IMR-90 (cell line): ENCODE data around the gene CCDC7. TPM values are rescaled to one million over a fixed set of nuclear protein-coding genes. Genes with fewer than 3 reads are reported as not detected.

Experiments
- ATAC-seq: fragments of 200-7000 bp; cut with Tn5 transposase; 2 replicates; pipeline ENCODE4 v1.9.1; 2020; ENCODE audit warnings: low read depth, mild to moderate bottlenecking, moderate library complexity
- BruUV-seq: library from RNA; stranded (reverse); fragments of 400-500 nt; replicated peaks from 2 replicates; lab custom pipeline; 2021; lab: Mats Ljungman, UMichigan
- CTCF ChIA-PET: fragments of 300-600 bp; formaldehyde crosslinking; extraction: SDS; loops from one replicate; lab custom pipeline; 2021; ENCODE audit warnings: antibody characterized with exemption; lab: Yijun Ruan, JAX
- POLR2A ChIA-PET: fragments of 300-600 bp; sonication (Branson Sonifier 250); formaldehyde crosslinking; loops from one replicate; lab custom pipeline; 2022; ENCODE audit warnings: antibody characterized with exemption; ENCODE audit not compliant: unreplicated experiment; lab: Charles Lee
- DNase-seq: peaks from one replicate; pipeline ENCODE4 v3.0.0; 2013
- H2AFZ ChIP-seq: replicated peaks from 2 replicates; pipeline ENCODE3; 2013; ENCODE audit warnings: low read length, mild to moderate bottlenecking; ENCODE audit not compliant: poor library complexity
- H2AK5ac ChIP-seq: 2 replicates; pipeline ENCODE4 v1.6.1; 2013; ENCODE audit warnings: low read depth, low read length, inconsistent platforms
- H2AK9ac ChIP-seq: replicated peaks from 2 replicates; pipeline ENCODE3; 2013; ENCODE audit warnings: mild to moderate bottlenecking, low read depth, low read length, moderate library complexity; ENCODE audit not compliant: poor library complexity
- H2BK120ac ChIP-seq: 2 replicates; pipeline ENCODE4 v1.6.1; 2013; ENCODE audit warnings: low read depth, low read length, inconsistent platforms
- H2BK15ac ChIP-seq: 3 replicates; pipeline ENCODE4 v1.6.1; 2013; ENCODE audit warnings: low read depth, low read length, inconsistent platforms
- H2BK20ac ChIP-seq: 2 replicates; pipeline ENCODE4 v1.6.1; 2013; ENCODE audit warnings: low read depth, mild to moderate bottlenecking, inconsistent platforms, low read length, moderate library complexity
- H2BK5ac ChIP-seq: 2 replicates; pipeline ENCODE4 v1.6.1; 2013; ENCODE audit warnings: mild to moderate bottlenecking, low read depth, low read length, inconsistent platforms; ENCODE audit not compliant: poor library complexity, severe bottlenecking
- H3K14ac ChIP-seq: replicated peaks from 2 replicates; pipeline ENCODE4 v1.6.1; 2013; ENCODE audit warnings: low read depth, low read length, inconsistent platforms
- H3K18ac ChIP-seq: 2 replicates; pipeline ENCODE4 v1.6.1; 2013; ENCODE audit warnings: low read depth, low read length, control low read depth
- H3K23ac ChIP-seq: 2 replicates; pipeline ENCODE4 v1.6.1; 2013; ENCODE audit warnings: low read depth, low read length, inconsistent platforms
- H3K27ac ChIP-seq: 2 replicates; pipeline ENCODE4 v1.5.1; 2013; ENCODE audit warnings: mild to moderate bottlenecking, control low read depth, low read length; ENCODE audit not compliant: insufficient read depth
- H3K27me3 ChIP-seq: 2 replicates; pipeline ENCODE4 v1.6.1; 2013; ENCODE audit warnings: low read length; ENCODE audit not compliant: control insufficient read depth, insufficient read depth
- H3K36me3 ChIP-seq: 2 replicates; pipeline ENCODE4 v1.6.1; 2013; ENCODE audit warnings: low read length, mixed read lengths; ENCODE audit not compliant: control insufficient read depth, insufficient read depth
- H3K4ac ChIP-seq: 2 replicates; pipeline ENCODE4 v1.6.1; 2013; ENCODE audit warnings: low read depth, low read length, inconsistent platforms
- H3K4me1 ChIP-seq: 2 replicates; pipeline ENCODE4 v1.6.1; 2013; ENCODE audit warnings: low read length, mixed read lengths; ENCODE audit not compliant: control insufficient read depth, insufficient read depth
- H3K4me2 ChIP-seq: 2 replicates; pipeline ENCODE4 v1.6.1; 2013; ENCODE audit warnings: low read depth, mild to moderate bottlenecking, control low read depth, low read length, moderate library complexity
- H3K4me3 ChIP-seq: 2 replicates; pipeline ENCODE4 v1.5.1; 2013; ENCODE audit warnings: low read depth, mild to moderate bottlenecking, control low read depth, low read length, moderate library complexity; ENCODE audit not compliant: insufficient read depth
- H3K56ac ChIP-seq: 2 replicates; pipeline ENCODE4 v1.6.1; 2013; ENCODE audit warnings: low read length, inconsistent platforms; ENCODE audit not compliant: insufficient read depth; ENCODE audit errors: extremely low read depth
- H3K79me1 ChIP-seq, 2 experiments: 2 replicates each; pipeline ENCODE4 v1.6.1; 2013; ENCODE audit warnings: low read length in 2 of 2, inconsistent platforms in 1 of 2, low read depth in 1 of 2
- H3K9ac ChIP-seq: 2 replicates; pipeline ENCODE4 v1.6.1; 2013; ENCODE audit warnings: low read depth, low read length, control low read depth
- H3K9me1 ChIP-seq: 2 replicates; pipeline ENCODE4 v1.6.1; 2013; ENCODE audit warnings: low read length, inconsistent platforms; ENCODE audit not compliant: insufficient read depth
- H3K9me3 ChIP-seq: 2 replicates; pipeline ENCODE4 v1.6.1; 2013; ENCODE audit warnings: low read length; ENCODE audit not compliant: control insufficient read depth, insufficient read depth
- H4K20me1 ChIP-seq: 2 replicates; pipeline ENCODE4 v1.6.1; 2013; ENCODE audit warnings: low read length, inconsistent platforms; ENCODE audit not compliant: insufficient read depth
- H4K5ac ChIP-seq: 2 replicates; pipeline ENCODE4 v1.6.1; 2013; ENCODE audit warnings: mild to moderate bottlenecking, low read depth, low read length, control low read depth
- H4K8ac ChIP-seq, 2 experiments: 2 replicates each; pipeline ENCODE4 v1.6.1; 2013; ENCODE audit warnings: low read depth in 2 of 2, low read length in 2 of 2, control low read depth in 1 of 2, inconsistent platforms in 1 of 2
- H4K91ac ChIP-seq: 2 replicates; pipeline ENCODE4 v1.6.1; 2013; ENCODE audit warnings: low read depth, low read length, inconsistent platforms; ENCODE audit not compliant: insufficient read depth
- BHLHE40 ChIP-seq: fragments of 150-350 bp; IDR thresholded peaks from 2 replicates; pipeline ENCODE4 v1.6.1; 2016; ENCODE audit warnings: mild to moderate bottlenecking, low read depth, low read length
- CEBPB ChIP-seq: IDR thresholded peaks from 2 replicates; pipeline ENCODE4 v1.6.1; 2012; ENCODE audit warnings: low read depth, low read length, improper control_type of control experiment
- CHD1 ChIP-seq: IDR thresholded peaks from 2 replicates; pipeline ENCODE4 v1.6.1; 2012; ENCODE audit warnings: low read depth, low read length, improper control_type of control experiment
- FOS ChIP-seq: fragments of 150-350 bp; IDR thresholded peaks from 2 replicates; pipeline ENCODE4 v1.6.1; 2016; ENCODE audit warnings: low read depth, low read length
- MAFK ChIP-seq: IDR thresholded peaks from 2 replicates; pipeline ENCODE4 v1.6.1; 2012; ENCODE audit warnings: low read depth, low read length, improper control_type of control experiment
- MAZ ChIP-seq: IDR thresholded peaks from 2 replicates; pipeline ENCODE4 v1.6.1; 2012; ENCODE audit warnings: low read depth, mild to moderate bottlenecking, low read length, improper control_type of control experiment, moderate library complexity, borderline replicate concordance
- MXI1 ChIP-seq: IDR thresholded peaks from 2 replicates; pipeline ENCODE4 v1.6.1; 2012; ENCODE audit warnings: low read depth, mild to moderate bottlenecking, low read length, moderate library complexity, borderline replicate concordance
- NFE2L2 ChIP-seq: fragments of 150-350 bp; IDR thresholded peaks from 2 replicates; pipeline ENCODE4 v1.6.1; 2016; ENCODE audit warnings: low read depth, mild to moderate bottlenecking, low read length
- POLR2A ChIP-seq: IDR thresholded peaks from 2 replicates; pipeline ENCODE4 v1.6.1; 2012; ENCODE audit warnings: mild to moderate bottlenecking, low read depth, low read length
- RAD21 ChIP-seq: IDR thresholded peaks from 2 replicates; pipeline ENCODE4 v1.6.1; 2012; ENCODE audit warnings: low read length, improper control_type of control experiment
- RCOR1 ChIP-seq: IDR thresholded peaks from 2 replicates; pipeline ENCODE4 v1.6.1; 2012; ENCODE audit warnings: mild to moderate bottlenecking, low read length, improper control_type of control experiment; ENCODE audit not compliant: insufficient replicate concordance
- RFX5 ChIP-seq: IDR thresholded peaks from 2 replicates; pipeline ENCODE4 v1.8.0; 2012; ENCODE audit warnings: low read depth, mild to moderate bottlenecking, low read length, moderate library complexity
- SMC3 ChIP-seq: fragments of 150-350 bp; IDR thresholded peaks from 2 replicates; pipeline ENCODE4 v1.6.1; 2016; ENCODE audit warnings: low read depth, mild to moderate bottlenecking, antibody characterized with exemption, low read length, moderate library complexity
- WGBS, 2 experiments: methylation state at CpG; one replicate each; pipeline versions ENCODE4 v1.1.5 to v1.1.7; 2013; ENCODE audit warnings: missing lambda C conversion rate in 2 of 2; ENCODE audit not compliant: insufficient read length in 1 of 2; ENCODE audit errors: extremely low coverage in 2 of 2; 5-methylcytosine and 5-hydroxymethylcytosine counted together
- dilution Hi-C: fragments of 300-500 bp; cut with HindIII; formaldehyde crosslinking; loops from one replicate; pipeline ENCODE4 v1.14.3; 2018; ENCODE audit warnings: low sequenced_read_pairs; ENCODE audit not compliant: unreplicated experiment
- in situ Hi-C: fragments of 300-500 bp; cut with MboI; formaldehyde crosslinking; loops from 3 replicates; pipeline ENCODE4 v1.14.3; 2019; ENCODE audit warnings: low sequenced_read_pairs, inconsistent platforms, mixed read lengths
- intact Hi-C: fragments of 100-400 bp; cut with micrococcal nuclease; formaldehyde crosslinking; loops from 2 replicates; pipeline ENCODE4 v1.10.0; 2022
- polyA plus RNA-seq, 3 experiments: library from polyadenylated mRNA; depleted of rRNA; stranded (reverse); fragments of >200 nt; gene quantifications; 2 replicates each; pipeline ENCODE4 v1.2.3, GENCODE V29; 2012; ENCODE audit warnings: low replicate concordance in 1 of 3
- total RNA-seq: library from RNA; depleted of rRNA; stranded (reverse); fragments of >200 nt; gene quantifications from 2 replicates; pipeline ENCODE4 v1.2.3, GENCODE V29; 2012
- TF ChIP-seq, protein P1 (sequence below): fragments of 150-350 bp; IDR thresholded peaks from 2 replicates; pipeline ENCODE4 v1.6.1; 2017; ENCODE audit warnings: mild to moderate bottlenecking, antibody characterized with exemption, low read length, low read depth
- TF ChIP-seq, protein P2 (sequence below): fragments of 150-350 bp; IDR thresholded peaks from 2 replicates; pipeline ENCODE4 v1.6.1; 2016; ENCODE audit warnings: low read depth, mild to moderate bottlenecking, low read length, moderate library complexity, borderline replicate concordance
- TF ChIP-seq, protein P3 (sequence below): conservative IDR thresholded peaks from 2 replicates; pipeline ENCODE4 v1.5.1; 2012; ENCODE audit warnings: mild to moderate bottlenecking, low read depth, low read length, improper control_type of control experiment

CCDC7 gene
- total and polyA plus RNA-seq, 2 of the 4 experiments (the other 2 are of a cell fraction) = 0.74 to 4.3 TPM

GRCh38 chr10:32600317-32600716 lies 154.4 kb downstream of the CCDC7 start:
- no peak overlapping the region for H3K56ac ChIP-seq
- no peak overlapping the region for H3K18ac ChIP-seq
- no peak overlapping the region for H3K4ac ChIP-seq
- no peak overlapping the region for H4K5ac ChIP-seq
- H2BK20ac ChIP-seq = no peak overlapping the region
- H3K4me1 ChIP-seq = no peaks in the 10 kb centered on the region
- no peak overlapping the region for H2BK5ac ChIP-seq
- peaks cover 3% of the 10 kb centered on the region; the same call in 1 of the 2 replicates for H3K9me3 ChIP-seq
- no peak overlapping the region for H3K4me3 ChIP-seq
- DNase-seq (no peak), ATAC-seq (no peak)
- no peak overlapping the region for H3K9ac ChIP-seq
- ChIA-PET POLR2A (no interaction called here), CTCF (no interaction called here)
- H3K23ac ChIP-seq = no peak overlapping the region
- dilution Hi-C loops = no loop called here
- WGBS, 2 experiments = no CpG with 5 or more reads among the region's 2 CpGs
- in situ Hi-C loops = no loop called here
- TF ChIP-seq MAZ = no peak
- no peak for TF ChIP-seq RFX5
- TF ChIP-seq, protein P1, sequence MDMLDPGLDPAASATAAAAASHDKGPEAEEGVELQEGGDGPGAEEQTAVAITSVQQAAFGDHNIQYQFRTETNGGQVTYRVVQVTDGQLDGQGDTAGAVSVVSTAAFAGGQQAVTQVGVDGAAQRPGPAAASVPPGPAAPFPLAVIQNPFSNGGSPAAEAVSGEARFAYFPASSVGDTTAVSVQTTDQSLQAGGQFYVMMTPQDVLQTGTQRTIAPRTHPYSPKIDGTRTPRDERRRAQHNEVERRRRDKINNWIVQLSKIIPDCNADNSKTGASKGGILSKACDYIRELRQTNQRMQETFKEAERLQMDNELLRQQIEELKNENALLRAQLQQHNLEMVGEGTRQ = no peak
- TF ChIP-seq CEBPB = no peak
- TF ChIP-seq MAFK = no peak
- TF ChIP-seq FOS = no peak
- no peak for TF ChIP-seq SMC3
- no peak for TF ChIP-seq BHLHE40
- no peak for TF ChIP-seq CHD1
- TF ChIP-seq MXI1 = no peak
- TF ChIP-seq, protein P2, sequence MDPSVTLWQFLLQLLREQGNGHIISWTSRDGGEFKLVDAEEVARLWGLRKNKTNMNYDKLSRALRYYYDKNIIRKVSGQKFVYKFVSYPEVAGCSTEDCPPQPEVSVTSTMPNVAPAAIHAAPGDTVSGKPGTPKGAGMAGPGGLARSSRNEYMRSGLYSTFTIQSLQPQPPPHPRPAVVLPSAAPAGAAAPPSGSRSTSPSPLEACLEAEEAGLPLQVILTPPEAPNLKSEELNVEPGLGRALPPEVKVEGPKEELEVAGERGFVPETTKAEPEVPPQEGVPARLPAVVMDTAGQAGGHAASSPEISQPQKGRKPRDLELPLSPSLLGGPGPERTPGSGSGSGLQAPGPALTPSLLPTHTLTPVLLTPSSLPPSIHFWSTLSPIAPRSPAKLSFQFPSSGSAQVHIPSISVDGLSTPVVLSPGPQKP = no peak
- TF ChIP-seq, protein P3, sequence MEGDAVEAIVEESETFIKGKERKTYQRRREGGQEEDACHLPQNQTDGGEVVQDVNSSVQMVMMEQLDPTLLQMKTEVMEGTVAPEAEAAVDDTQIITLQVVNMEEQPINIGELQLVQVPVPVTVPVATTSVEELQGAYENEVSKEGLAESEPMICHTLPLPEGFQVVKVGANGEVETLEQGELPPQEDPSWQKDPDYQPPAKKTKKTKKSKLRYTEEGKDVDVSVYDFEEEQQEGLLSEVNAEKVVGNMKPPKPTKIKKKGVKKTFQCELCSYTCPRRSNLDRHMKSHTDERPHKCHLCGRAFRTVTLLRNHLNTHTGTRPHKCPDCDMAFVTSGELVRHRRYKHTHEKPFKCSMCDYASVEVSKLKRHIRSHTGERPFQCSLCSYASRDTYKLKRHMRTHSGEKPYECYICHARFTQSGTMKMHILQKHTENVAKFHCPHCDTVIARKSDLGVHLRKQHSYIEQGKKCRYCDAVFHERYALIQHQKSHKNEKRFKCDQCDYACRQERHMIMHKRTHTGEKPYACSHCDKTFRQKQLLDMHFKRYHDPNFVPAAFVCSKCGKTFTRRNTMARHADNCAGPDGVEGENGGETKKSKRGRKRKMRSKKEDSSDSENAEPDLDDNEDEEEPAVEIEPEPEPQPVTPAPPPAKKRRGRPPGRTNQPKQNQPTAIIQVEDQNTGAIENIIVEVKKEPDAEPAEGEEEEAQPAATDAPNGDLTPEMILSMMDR = no peak
- no peak for TF ChIP-seq RCOR1
- TF ChIP-seq NFE2L2 = no peak
- no peak for TF ChIP-seq RAD21
- no peak for TF ChIP-seq POLR2A
- no peaks in the 10 kb centered on the region for H4K20me1 ChIP-seq
- H3K79me1 ChIP-seq = no peaks in the 10 kb centered on the region
- no peak overlapping the region for H4K8ac ChIP-seq
- no peak overlapping the region for H2BK15ac ChIP-seq
- H3K4me2 ChIP-seq = no peak overlapping the region
- H2AK5ac ChIP-seq = no peak overlapping the region
- H2AK9ac ChIP-seq = no peak overlapping the region
- H3K27ac ChIP-seq = no peak overlapping the region
- BruUV-seq = no TSS peak
- no peak overlapping the region for H2AFZ ChIP-seq
- no peaks in the 10 kb centered on the region for H3K36me3 ChIP-seq
- no peak overlapping the region for H4K91ac ChIP-seq
- no peak overlapping the region for H2BK120ac ChIP-seq
- H3K14ac ChIP-seq = no peak overlapping the region
- no peaks in the 10 kb centered on the region for H3K27me3 ChIP-seq
- H3K9me1 ChIP-seq = no peaks in the 10 kb centered on the region
- intact Hi-C loops = no loop called here
